Ascending aorta (tissue), 2 donors: ENCODE measurements around the gene NEK11. TPM values are rescaled to one million over a fixed set of nuclear protein-coding genes. Genes with fewer than 3 reads are reported as not detected.
"Not testable (repeated sequence)": the region's sequence is repeated elsewhere in the genome, so short reads cannot be mapped to it uniquely, and the experiment has no call there.

ENCODE experiments used
- DNase-seq, 2 donors: peaks; one replicate each; pipeline ENCODE4 v3.0.0-alpha.2; 2019; ENCODE audit warnings: low spot score in 2 of 2
- H3K27ac ChIP-seq, 2 donors: fragments of 200-600 bp; sonication (generic); one replicate each; pipeline ENCODE4 v1.5.1; 2016 to 2017; ENCODE audit warnings: mild to moderate bottlenecking in 1 of 2
- H3K27me3 ChIP-seq: fragments of 200-600 bp; sonication (generic); one replicate; pipeline ENCODE4 v1.5.1; 2017
- H3K36me3 ChIP-seq, 2 donors: fragments of 200-600 bp; sonication (generic); one replicate each; pipeline ENCODE4 v1.5.1; 2016
- H3K4me1 ChIP-seq, 2 donors: fragments of 200-600 bp; sonication (generic); one replicate each; pipeline ENCODE4 v1.5.1; 2016 to 2017; ENCODE audit warnings: mild to moderate bottlenecking in 1 of 2
- H3K4me3 ChIP-seq, 2 donors: fragments of 200-600 bp; sonication (generic); one replicate each; pipeline ENCODE4 v1.5.1; 2016 to 2017; ENCODE audit warnings: mild to moderate bottlenecking in 1 of 2
- H3K9me3 ChIP-seq, 2 donors: fragments of 200-600 bp; sonication (generic); one replicate each; pipeline ENCODE4 v1.5.1; 2016
- CTCF ChIP-seq, 3 experiments: fragments of 200-600 bp in 2 of 3; fragments of 450-650 bp in 1 of 3; sonication (generic) in 2 of 3; IDR thresholded peaks; one replicate each; pipeline ENCODE4 v1.5.1; 2016 to 2019; ENCODE audit warnings: antibody characterized with exemption in 3 of 3, mild to moderate bottlenecking in 1 of 3, moderate library complexity in 1 of 3
- intact Hi-C: fragments of 100-400 bp; cut with DNase I; formaldehyde crosslinking; loops from one replicate; pipeline ENCODE4 v1.15.1; 2023
- total RNA-seq: library from RNA; depleted of rRNA; stranded (reverse); fragments of >200 nt; gene quantifications from one replicate; pipeline ENCODE4 v1.1.0, GENCODE V29; 2016

NEK11 gene
- total RNA-seq, 1 donor from 2014 or later, result 4.0 TPM

- Histone ChIP-seq H3K36me3 (peaks cover 4 to 28% of the 10 kb centered on the region in 2 donors), H3K4me1 (no peaks in the 10 kb centered on the region), H3K27me3 (no peaks in the 10 kb centered on the region), H3K27ac (no peak overlapping the region), H3K4me3 (no peak overlapping the region), H3K9me3 (no peaks in the 10 kb centered on the region)
- no peak for TF ChIP-seq CTCF (IDR thresholded peaks at IDR 0.05)
- DNase-seq, result no peak
- intact Hi-C loops, result no loop called here
Measured at GRCh38 chr3:131371688-131372066, 345.0 kb downstream of the NEK11 start.

- no peak for TF ChIP-seq CTCF (IDR thresholded peaks at IDR 0.05)
- Histone ChIP-seq H3K4me1 (peaks cover 0 to 4% of the 10 kb centered on the region in 2 donors), H3K27me3 (no peaks in the 10 kb centered on the region), H3K36me3 (peaks cover 4 to 27% of the 10 kb centered on the region in 2 donors), H3K9me3 (no peaks in the 10 kb centered on the region), H3K27ac (no peak overlapping the region), H3K4me3 (no peak overlapping the region)
- intact Hi-C loops, result no loop called here
- DNase-seq, result no peak
Measured at GRCh38 chr3:131374741-131375140, 348.1 kb downstream of the NEK11 start.

GRCh38 chr3:131380821-131381444 lies 354.3 kb downstream of the NEK11 start:
- Histone ChIP-seq H3K4me1 (peaks cover 8 to 24% of the 10 kb centered on the region in 2 donors), H3K36me3 (peaks cover 3 to 17% of the 10 kb centered on the region in 2 donors), H3K27ac (peak overlapping the region; percentile 85 to 89), H3K4me3 (peak overlapping the region; percentile 82 to 95)
- H3K9me3 ChIP-seq, H3K27me3 ChIP-seq, DNase-seq: not testable (repeated sequence)
- intact Hi-C loops, result loop anchor here (1.0 to 5.0 kb wide), 7 partner anchors 18 to 1269 kb away; partner anchors contain the start of genes ASTE1, ATP2C1, MRPL3 and NEK11

- intact Hi-C loops, result loop anchor here (1.0 to 5.0 kb wide), 7 partner anchors 19 to 1269 kb away; partner anchors contain the start of genes ASTE1, ATP2C1, MRPL3 and NEK11
Measured at GRCh38 chr3:131381445-131382291, 355.0 kb downstream of the NEK11 start, which contains the start of gene NUDT16. NUDT16 (plus strand) TSS chr3:131381774; CDS start chr3:131381805, 31 bp downstream.

GRCh38 chr3:131386429-131387165 lies 359.9 kb downstream of the NEK11 start:
- peak overlapping the region; percentile 7 to 53 for H3K27ac ChIP-seq
- H3K36me3 ChIP-seq, result peaks cover 3 to 10% of the 10 kb centered on the region in 2 donors
- no peak for TF ChIP-seq CTCF (IDR thresholded peaks at IDR 0.05)
- H3K9me3 ChIP-seq, result no peaks in the 10 kb centered on the region
- peak in 1 of 2 donors; percentile 83 for DNase-seq
- H3K27me3 ChIP-seq, result no peaks in the 10 kb centered on the region
- H3K4me1 ChIP-seq, result peaks cover 8 to 16% of the 10 kb centered on the region in 2 donors
- intact Hi-C loops, result no loop called here
- no peak overlapping the region for H3K4me3 ChIP-seq

More at GRCh38 chr3:131381445-131382291, 355.0 kb downstream of the NEK11 start, which contains the start of gene NUDT16:
- Histone ChIP-seq H3K27ac (peak within 1 kb of the TSS; percentile 85 to 91), H3K4me1 (peaks cover 8 to 24% of the 10 kb centered on the region in 2 donors), H3K9me3 (no peaks in the 10 kb centered on the region), H3K36me3 (peaks cover 3 to 10% of the 10 kb centered on the region in 2 donors), H3K4me3 (peak within 1 kb of the TSS; percentile 82 to 95), H3K27me3 (no peaks in the 10 kb centered on the region)
- DNase-seq, result peak; percentile 99 to 100
- peak in 1 of 3 experiments; percentile 6 for TF ChIP-seq CTCF (IDR thresholded peaks at IDR 0.05)
